Natural killer cell (primary cell): ENCODE data around the gene SNRPF. TPM values are rescaled to one million over a fixed set of nuclear protein-coding genes. Genes with fewer than 3 reads are reported as not detected.
"Not testable (repeated sequence)": the region's sequence is repeated elsewhere in the genome, so short reads cannot be mapped to it uniquely, and the experiment has no call there.

Source experiments
- ATAC-seq, 3 donors: fragments of 150-1000 bp in 2 of 3; fragments of 200-7000 bp in 1 of 3; cut with Tn5 transposase; 1 replicate in 1 of 3; 2 replicates in 2 of 3; pipeline ENCODE4 v1.10.0; 2021; ENCODE audit warnings: mild to moderate bottlenecking in 2 of 3, moderate library complexity in 2 of 3
- DNase-seq, 2 donors: peaks; one replicate each; pipeline versions ENCODE4 v3.0.0 to v3.0.0-alpha.2; 2013 to 2021; ENCODE audit warnings: mixed read lengths in 1 of 2
- H3K27ac ChIP-seq: one replicate; pipeline ENCODE4 v1.5.1; 2013; ENCODE audit warnings: mild to moderate bottlenecking, low read length
- H3K27me3 ChIP-seq: one replicate; pipeline ENCODE4 v1.6.1; 2013; ENCODE audit warnings: low read length; ENCODE audit not compliant: control insufficient read depth, insufficient read depth
- H3K36me3 ChIP-seq: one replicate; pipeline ENCODE4 v1.6.1; 2013; ENCODE audit warnings: low read length; ENCODE audit not compliant: control insufficient read depth, insufficient read depth
- H3K4me1 ChIP-seq: one replicate; pipeline ENCODE4 v1.6.1; 2013; ENCODE audit warnings: low read length; ENCODE audit not compliant: control insufficient read depth, insufficient read depth
- H3K4me3 ChIP-seq: one replicate; pipeline ENCODE4 v1.5.1; 2013; ENCODE audit warnings: low read length
- H3K9me3 ChIP-seq: one replicate; pipeline ENCODE4 v1.6.1; 2013; ENCODE audit warnings: low read length; ENCODE audit not compliant: control insufficient read depth, insufficient read depth
- H3K27ac Mint-ChIP-seq, 2 donors: one replicate each; pipeline ENCODE4 v1.8.0; 2022; ENCODE audit warnings: mild to moderate bottlenecking in 2 of 2, mixed read lengths in 2 of 2, moderate library complexity in 1 of 2
- H3K27me3 Mint-ChIP-seq, 2 donors: one replicate each; pipeline ENCODE4 v1.8.0; 2022; ENCODE audit warnings: low read depth in 2 of 2, mixed read lengths in 2 of 2
- H3K36me3 Mint-ChIP-seq: one replicate; pipeline ENCODE4 v1.8.0; 2022; ENCODE audit warnings: mixed read lengths
- H3K4me1 Mint-ChIP-seq, 2 donors: one replicate each; pipeline ENCODE4 v1.8.0; 2022; ENCODE audit warnings: mixed read lengths in 2 of 2
- H3K4me3 Mint-ChIP-seq: one replicate; pipeline ENCODE4 v1.8.0; 2022; ENCODE audit warnings: mild to moderate bottlenecking, moderate library complexity, mixed read lengths
- H3K9me3 Mint-ChIP-seq, 2 donors: one replicate each; pipeline ENCODE4 v1.8.0; 2022; ENCODE audit warnings: mixed read lengths in 2 of 2
- WGBS: methylation state at CpG from one replicate; pipeline ENCODE4 v1.1.7; 2013; ENCODE audit warnings: missing lambda C conversion rate; ENCODE audit not compliant: insufficient coverage; 5-methylcytosine and 5-hydroxymethylcytosine counted together
- intact Hi-C: fragments of 100-400 bp; cut with micrococcal nuclease; formaldehyde crosslinking; loops from one replicate; pipeline ENCODE4 v1.14.2; 2022
- total RNA-seq, 4 donors: library from RNA; stranded (reverse); fragments of 120-200 nt in 1 of 4; gene quantifications; one replicate each; pipeline versions ENCODE4 v1.2.3 to v1.2.4, GENCODE V29; 2013 to 2022
- TF ChIP-seq, protein P1 (sequence below): fragments of 200-600 bp; IDR thresholded peaks from one replicate; pipeline ENCODE4 v1.8.0; 2022; ENCODE audit warnings: antibody characterized with exemption

Gene SNRPF
- total RNA-seq, 3 donors from 2014 or later (not counting 1 experiment from before 2014, with no cell fraction given), result 22.7 to 25.3 (median 24.5) TPM

DNA sequence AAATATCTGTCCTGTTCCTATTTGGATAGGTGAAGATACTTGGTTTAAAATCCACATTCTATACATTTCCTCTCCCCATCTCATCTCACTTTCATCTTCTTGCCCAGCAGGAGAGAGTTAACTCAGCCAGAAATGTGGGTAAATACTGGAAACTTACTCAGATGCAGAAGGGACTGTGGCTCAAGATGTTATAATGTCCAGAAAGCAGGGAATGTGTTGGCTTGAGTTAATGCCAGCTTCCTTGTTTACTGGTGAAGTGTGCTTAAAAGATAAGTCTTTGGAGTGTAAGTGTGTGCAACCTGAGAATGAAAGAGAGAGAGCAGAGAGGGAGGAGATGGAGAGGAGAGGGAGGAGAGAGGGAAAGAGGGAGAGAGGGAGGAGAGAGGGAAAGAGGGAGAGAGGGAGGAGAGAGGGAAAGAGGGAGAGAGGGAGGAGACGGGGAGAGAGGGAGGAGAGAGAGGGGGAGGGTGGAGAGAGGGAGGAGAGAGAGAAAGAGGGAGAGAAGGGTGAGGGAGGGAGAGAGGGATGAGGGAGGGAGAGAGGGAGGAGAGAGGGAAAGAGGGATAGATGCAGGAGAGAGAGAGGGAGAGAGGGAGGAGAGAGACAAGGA lies 22.0 kb upstream of the SNRPF start:
- no peak overlapping the region for H3K4me3 ChIP-seq
- 39% methylated on average over 1 of the region's 1 CpG for WGBS
- Mint-ChIP-seq H3K4me3 (no peak overlapping the region), H3K27ac (no peak overlapping the region), H3K36me3 (no peaks in the 10 kb centered on the region), H3K4me1 (no peaks in the 10 kb centered on the region), H3K9me3 (no peaks in the 10 kb centered on the region), H3K27me3 (peaks cover 18 to 20% of the 10 kb centered on the region in 2 donors)
- H3K9me3 ChIP-seq, result no peaks in the 10 kb centered on the region
- DNase-seq (no peak), ATAC-seq (no peak)
- H3K36me3 ChIP-seq, result no peaks in the 10 kb centered on the region
- TF ChIP-seq, protein P1, sequence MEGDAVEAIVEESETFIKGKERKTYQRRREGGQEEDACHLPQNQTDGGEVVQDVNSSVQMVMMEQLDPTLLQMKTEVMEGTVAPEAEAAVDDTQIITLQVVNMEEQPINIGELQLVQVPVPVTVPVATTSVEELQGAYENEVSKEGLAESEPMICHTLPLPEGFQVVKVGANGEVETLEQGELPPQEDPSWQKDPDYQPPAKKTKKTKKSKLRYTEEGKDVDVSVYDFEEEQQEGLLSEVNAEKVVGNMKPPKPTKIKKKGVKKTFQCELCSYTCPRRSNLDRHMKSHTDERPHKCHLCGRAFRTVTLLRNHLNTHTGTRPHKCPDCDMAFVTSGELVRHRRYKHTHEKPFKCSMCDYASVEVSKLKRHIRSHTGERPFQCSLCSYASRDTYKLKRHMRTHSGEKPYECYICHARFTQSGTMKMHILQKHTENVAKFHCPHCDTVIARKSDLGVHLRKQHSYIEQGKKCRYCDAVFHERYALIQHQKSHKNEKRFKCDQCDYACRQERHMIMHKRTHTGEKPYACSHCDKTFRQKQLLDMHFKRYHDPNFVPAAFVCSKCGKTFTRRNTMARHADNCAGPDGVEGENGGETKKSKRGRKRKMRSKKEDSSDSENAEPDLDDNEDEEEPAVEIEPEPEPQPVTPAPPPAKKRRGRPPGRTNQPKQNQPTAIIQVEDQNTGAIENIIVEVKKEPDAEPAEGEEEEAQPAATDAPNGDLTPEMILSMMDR, result no peak
- no peaks in the 10 kb centered on the region for H3K4me1 ChIP-seq
- peaks cover 8% of the 10 kb centered on the region for H3K27me3 ChIP-seq
- intact Hi-C loops, result no loop called here
- H3K27ac ChIP-seq, result no peak overlapping the region

DNA sequence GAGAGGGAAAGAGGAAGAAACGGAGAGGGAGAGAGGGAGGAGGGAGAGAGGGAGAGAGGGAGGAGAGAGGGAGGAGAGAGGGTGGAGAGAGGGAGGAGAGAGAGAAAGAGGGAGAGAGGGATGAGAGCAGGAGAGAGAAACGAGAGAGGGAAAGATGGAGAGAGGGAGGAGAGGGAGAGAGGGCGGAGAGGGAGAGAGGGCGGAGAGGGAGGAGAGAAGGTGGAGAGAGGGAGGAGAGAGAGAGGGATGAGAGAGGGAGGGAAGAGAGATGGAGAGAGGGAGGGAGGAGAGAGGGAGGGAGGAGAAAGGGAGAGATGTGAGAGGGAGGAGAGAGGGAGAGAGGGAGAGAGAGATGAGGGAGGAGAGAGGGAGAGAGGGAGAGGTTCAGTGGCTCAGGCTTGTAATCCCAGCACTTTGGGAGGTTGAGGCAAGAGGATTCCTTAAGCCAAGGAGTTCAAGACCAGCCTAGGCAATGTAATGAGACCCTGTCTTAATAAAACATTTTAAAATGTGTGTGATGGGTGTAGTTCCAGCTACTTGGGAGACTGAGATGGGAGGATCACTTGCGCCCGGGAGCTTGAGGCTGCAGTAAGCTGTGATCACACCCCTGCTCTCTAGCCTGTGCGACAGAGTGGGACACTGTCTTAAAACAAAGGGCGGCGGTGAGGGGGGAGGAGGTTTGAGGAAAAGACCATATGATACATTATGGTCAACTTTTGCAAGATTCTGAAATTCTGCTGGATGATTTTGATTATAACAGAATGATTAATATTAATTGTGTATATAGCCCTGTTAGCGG lies 21.3 kb upstream of the SNRPF start:
- no peak overlapping the region for H3K4me3 Mint-ChIP-seq
- no peaks in the 10 kb centered on the region for H3K36me3 Mint-ChIP-seq
- no peaks in the 10 kb centered on the region for H3K4me1 Mint-ChIP-seq
- no peak overlapping the region for H3K27ac Mint-ChIP-seq
- DNase-seq, result no peak
- peaks cover 8% of the 10 kb centered on the region for H3K27me3 ChIP-seq
- no peaks in the 10 kb centered on the region for H3K9me3 ChIP-seq
- H3K9me3 Mint-ChIP-seq, result no peaks in the 10 kb centered on the region
- no peak overlapping the region for H3K27ac ChIP-seq
- H3K27me3 Mint-ChIP-seq, result peaks cover 15 to 18% of the 10 kb centered on the region in 2 donors
- H3K36me3 ChIP-seq, result no peaks in the 10 kb centered on the region
- H3K4me1 ChIP-seq, result no peaks in the 10 kb centered on the region
- WGBS, result 80% methylated on average over 10 of the region's 10 CpGs
- TF ChIP-seq, protein P1, result no peak
- H3K4me3 ChIP-seq, result no peak overlapping the region
- ATAC-seq, result no peak
- intact Hi-C loops, result no loop called here

DNA sequence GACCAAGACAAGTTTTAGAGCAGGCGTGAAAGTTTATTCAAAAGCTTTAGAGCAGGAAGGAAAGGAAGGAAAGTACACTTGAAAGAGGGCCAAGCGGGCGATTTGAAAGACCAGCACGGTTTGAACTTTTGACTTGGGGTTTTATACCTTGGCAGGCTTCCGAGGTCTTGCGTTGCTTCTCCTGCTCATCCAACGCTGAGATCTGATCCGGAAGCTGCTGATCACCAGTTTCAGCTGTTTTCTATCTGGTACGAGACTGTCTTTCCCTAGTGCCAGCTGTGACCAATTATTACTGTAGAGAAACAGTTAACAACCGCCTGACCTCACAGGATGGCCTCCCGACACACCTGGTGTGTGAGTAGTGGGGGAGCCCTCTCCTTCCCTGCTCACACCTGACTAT lies 20.6 kb upstream of the SNRPF start:
- peaks cover 12 to 22% of the 10 kb centered on the region in 2 donors for H3K27me3 Mint-ChIP-seq
- no peaks in the 10 kb centered on the region for H3K36me3 Mint-ChIP-seq
- Histone ChIP-seq H3K9me3 (no peaks in the 10 kb centered on the region), H3K27me3 (peaks cover 4% of the 10 kb centered on the region), H3K27ac (no peak overlapping the region), H3K4me1 (no peaks in the 10 kb centered on the region), H3K4me3 (no peak overlapping the region), H3K36me3 (no peaks in the 10 kb centered on the region)
- no peaks in the 10 kb centered on the region for H3K9me3 Mint-ChIP-seq
- DNase-seq (no peak), ATAC-seq (no peak)
- no peaks in the 10 kb centered on the region for H3K4me1 Mint-ChIP-seq
- WGBS, result 5% methylated on average over 9 of the region's 11 CpGs
- H3K27ac Mint-ChIP-seq, result no peak overlapping the region
- intact Hi-C loops, result no loop called here
- H3K4me3 Mint-ChIP-seq, result no peak overlapping the region
- TF ChIP-seq, protein P1, result no peak

- DNase-seq, H3K4me1 Mint-ChIP-seq, H3K4me3 ChIP-seq, H3K36me3 ChIP-seq, H3K36me3 Mint-ChIP-seq, H3K9me3 Mint-ChIP-seq, ATAC-seq, H3K27me3 ChIP-seq, H3K4me1 ChIP-seq, H3K27ac Mint-ChIP-seq, intact Hi-C loops, H3K9me3 ChIP-seq, H3K27ac ChIP-seq, H3K4me3 Mint-ChIP-seq: not testable (repeated sequence)
- H3K27me3 Mint-ChIP-seq, result peaks cover 15 to 24% of the 10 kb centered on the region in 2 donors
- WGBS, result 64% methylated on average over 8 of the region's 12 CpGs
These were observed 16.3 kb upstream of the SNRPF start for GRCh38 chr12:95842426-95842825.
